ENCODE data around the gene CD40. TPM values are rescaled to one million over a fixed set of nuclear protein-coding genes. Genes with fewer than 3 reads are reported as not detected.

CD40 gene
- total RNA-seq, 4 donors from 2014 or later, result 15.0 to 33.4 (median 23.2) TPM

DNA sequence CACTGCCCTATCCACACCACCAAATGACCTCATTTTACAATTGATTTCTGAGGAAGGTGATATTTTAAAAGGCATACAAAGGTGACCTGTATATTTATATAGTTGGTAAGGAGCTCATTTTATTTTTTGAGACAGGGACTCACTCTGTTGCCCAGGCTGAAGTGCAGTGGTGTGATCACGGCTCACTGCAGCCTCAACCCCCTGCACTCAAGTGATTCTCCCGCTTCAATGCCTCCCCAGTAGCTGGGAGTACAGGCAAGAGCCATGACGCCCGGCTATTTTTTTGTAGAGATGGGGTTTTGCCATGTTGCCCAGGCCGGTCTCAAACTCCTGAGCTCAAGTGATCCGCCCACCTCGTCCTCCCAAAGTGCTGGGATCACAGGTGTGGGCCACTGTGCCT, 41.3 kb upstream of the CD40 start:
- TF ChIP-seq, protein P1, sequence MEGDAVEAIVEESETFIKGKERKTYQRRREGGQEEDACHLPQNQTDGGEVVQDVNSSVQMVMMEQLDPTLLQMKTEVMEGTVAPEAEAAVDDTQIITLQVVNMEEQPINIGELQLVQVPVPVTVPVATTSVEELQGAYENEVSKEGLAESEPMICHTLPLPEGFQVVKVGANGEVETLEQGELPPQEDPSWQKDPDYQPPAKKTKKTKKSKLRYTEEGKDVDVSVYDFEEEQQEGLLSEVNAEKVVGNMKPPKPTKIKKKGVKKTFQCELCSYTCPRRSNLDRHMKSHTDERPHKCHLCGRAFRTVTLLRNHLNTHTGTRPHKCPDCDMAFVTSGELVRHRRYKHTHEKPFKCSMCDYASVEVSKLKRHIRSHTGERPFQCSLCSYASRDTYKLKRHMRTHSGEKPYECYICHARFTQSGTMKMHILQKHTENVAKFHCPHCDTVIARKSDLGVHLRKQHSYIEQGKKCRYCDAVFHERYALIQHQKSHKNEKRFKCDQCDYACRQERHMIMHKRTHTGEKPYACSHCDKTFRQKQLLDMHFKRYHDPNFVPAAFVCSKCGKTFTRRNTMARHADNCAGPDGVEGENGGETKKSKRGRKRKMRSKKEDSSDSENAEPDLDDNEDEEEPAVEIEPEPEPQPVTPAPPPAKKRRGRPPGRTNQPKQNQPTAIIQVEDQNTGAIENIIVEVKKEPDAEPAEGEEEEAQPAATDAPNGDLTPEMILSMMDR (IDR thresholded peaks at IDR 0.05), result no peak
- ATAC-seq (ENCODE audit: low FRiP score), result no peak
- no peak for DNase-seq (ENCODE audit: low spot score)

DNA sequence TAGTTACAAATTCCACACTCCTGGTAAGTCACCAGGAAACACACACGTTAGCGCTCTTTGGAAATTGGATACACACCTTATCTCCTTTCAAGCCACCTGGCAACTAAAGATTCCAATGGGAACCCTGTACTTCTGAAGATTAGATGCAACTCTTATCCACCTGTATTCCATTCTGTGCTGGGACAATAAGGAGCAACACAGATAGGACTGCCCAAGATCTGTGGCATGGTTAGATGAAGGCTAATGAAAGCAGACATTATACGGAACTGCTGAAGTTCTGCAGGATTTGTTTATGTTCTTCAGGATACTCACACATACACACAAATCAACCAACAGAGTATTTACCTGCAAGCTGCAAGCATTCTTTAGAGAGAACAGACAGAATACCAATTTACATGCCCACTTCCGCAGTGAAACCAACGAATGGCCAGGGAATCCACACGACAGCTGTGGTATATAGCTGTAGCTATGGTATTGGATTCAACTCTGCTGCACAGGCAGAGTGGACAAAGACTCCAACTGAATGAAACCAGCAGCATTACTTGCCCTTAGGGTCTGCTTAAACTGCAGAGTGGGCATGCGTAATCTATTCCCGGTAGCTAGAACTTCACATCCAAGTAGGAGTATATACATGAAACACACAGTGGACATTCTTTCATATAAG, 40.3 kb upstream of the CD40 start:
- ATAC-seq (ENCODE audit: low FRiP score), result no peak
- no peak for DNase-seq (ENCODE audit: low spot score)
- TF ChIP-seq, protein P1 (IDR thresholded peaks at IDR 0.05), result no peak

- TF ChIP-seq, protein P1 (IDR thresholded peaks at IDR 0.05), result no peak
- no peak for ATAC-seq (ENCODE audit: low FRiP score)
Measured at GRCh38 chr20:46078954-46079353, 39.2 kb upstream of the CD40 start.

DNA sequence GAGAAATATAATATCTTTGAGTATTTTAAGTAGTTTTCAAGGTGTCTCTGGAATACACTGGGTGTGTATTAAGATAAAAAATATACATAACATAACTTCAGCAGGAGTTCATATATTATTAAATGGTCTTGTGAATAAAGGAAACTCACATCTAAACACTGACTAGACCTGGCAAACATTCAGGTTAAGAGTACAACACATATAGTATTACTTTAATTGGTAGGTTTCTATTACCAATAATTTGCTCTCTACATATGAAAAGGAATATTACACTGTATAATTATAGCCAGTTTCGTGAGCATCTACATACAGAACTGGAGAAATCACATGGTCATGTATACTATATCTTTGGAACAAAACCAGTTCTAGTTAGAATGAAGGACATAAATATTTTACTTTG, 37.0 kb upstream of the CD40 start:
- TF ChIP-seq, protein P1 (IDR thresholded peaks at IDR 0.05), result no peak
- no peak for DNase-seq (ENCODE audit: low spot score)
- no peak for ATAC-seq (ENCODE audit: low FRiP score)

More at GRCh38 chr20:46078954-46079353, 39.2 kb upstream of the CD40 start:
- no peak for DNase-seq (ENCODE audit: low spot score)

DNA sequence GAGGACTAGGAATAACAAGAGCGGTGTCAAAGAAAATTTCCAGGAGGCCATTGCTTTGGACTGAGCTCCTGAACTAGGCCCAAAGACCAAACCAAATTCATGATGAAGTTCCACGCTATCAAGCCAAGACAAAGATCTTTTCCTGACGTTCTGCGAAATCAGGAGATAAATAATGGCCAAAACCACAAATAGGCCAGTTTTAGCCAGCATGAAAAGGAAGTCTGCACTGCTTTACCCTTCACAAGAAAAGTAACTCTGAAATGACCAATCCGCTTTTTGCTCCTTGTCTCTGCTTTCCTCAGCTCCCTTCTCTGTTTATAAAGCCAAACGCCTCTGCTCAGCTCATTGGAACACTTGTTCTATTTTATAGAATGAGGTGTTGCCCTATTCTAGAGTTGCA, 35.0 kb upstream of the CD40 start:
- DNase-seq (ENCODE audit: low spot score), result no peak
- no peak for ATAC-seq (ENCODE audit: low FRiP score)
- TF ChIP-seq, protein P1 (IDR thresholded peaks at IDR 0.05), result no peak

GRCh38 chr20:46083531-46084061, 34.5 kb upstream of the CD40 start:
- ATAC-seq (ENCODE audit: low FRiP score), result no peak
- TF ChIP-seq, protein P1 (IDR thresholded peaks at IDR 0.05), result no peak
- no peak for DNase-seq (ENCODE audit: low spot score)

DNA sequence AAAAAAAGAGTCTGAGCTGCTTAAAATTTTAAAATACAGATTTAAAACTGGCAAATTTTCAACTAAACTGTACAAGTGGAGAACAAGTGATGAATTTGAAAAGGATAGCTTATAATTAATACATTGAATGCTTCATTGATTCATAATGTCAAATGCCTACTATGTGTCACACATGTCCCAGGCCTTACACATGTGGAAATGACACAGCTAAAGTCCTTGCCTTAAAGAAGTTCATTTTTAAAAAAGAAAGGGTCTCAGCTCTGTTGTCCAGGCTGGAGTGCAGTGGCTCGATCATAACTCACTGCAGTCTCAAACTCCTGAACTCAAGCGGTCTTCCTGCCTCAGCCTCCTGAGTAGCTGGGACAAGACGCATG, 33.3 kb upstream of the CD40 start:
- DNase-seq (ENCODE audit: low spot score), result no peak
- ATAC-seq (ENCODE audit: low FRiP score), result no peak
- TF ChIP-seq, protein P1 (IDR thresholded peaks at IDR 0.05), result no peak

Data from omental fat pad (tissue), 4 donors.